Neural crest cell (in vitro differentiated cells): ENCODE results near the gene NUDCD3. TPM values are rescaled to one million over a fixed set of nuclear protein-coding genes. Genes with fewer than 3 reads are reported as not detected.

Experiments
- DNase-seq: peaks from one replicate; pipeline ENCODE4 v3.0.0; 2021; ENCODE audit warnings: low read depth, mixed read lengths, low spot score
- H3K27ac Mint-ChIP-seq: one replicate; pipeline ENCODE4 v1.8.0; 2021; ENCODE audit warnings: mild to moderate bottlenecking, mixed read lengths; ENCODE audit not compliant: unreplicated experiment
- H3K27me3 Mint-ChIP-seq: 2 replicates; pipeline ENCODE4 v1.8.0; 2021; ENCODE audit warnings: low read depth, mild to moderate bottlenecking, mixed read lengths
- H3K36me3 Mint-ChIP-seq: 2 replicates; pipeline ENCODE4 v1.8.0; 2021; ENCODE audit warnings: low read depth, mild to moderate bottlenecking, mixed read lengths
- H3K4me1 Mint-ChIP-seq: 2 replicates; pipeline ENCODE4 v1.8.0; 2021; ENCODE audit warnings: mixed read lengths
- H3K4me3 Mint-ChIP-seq: one replicate; pipeline ENCODE4 v1.8.0; 2021; ENCODE audit warnings: mild to moderate bottlenecking, mixed read lengths
- H3K9me3 Mint-ChIP-seq: 2 replicates; pipeline ENCODE4 v1.8.0; 2021; ENCODE audit warnings: mixed read lengths
- total RNA-seq: library from RNA; stranded (reverse); gene quantifications from 2 replicates; pipeline ENCODE4 v1.2.1, GENCODE V29; 2021
- TF ChIP-seq, protein P1 (sequence below): fragments of 200-600 bp; sonication (generic); conservative IDR thresholded peaks from 2 replicates; pipeline ENCODE4 v1.5.0; 2021; ENCODE audit warnings: antibody characterized with exemption, mild to moderate bottlenecking

NUDCD3 gene
- total RNA-seq, 1 donor from 2014 or later, result 93.2 TPM

DNA sequence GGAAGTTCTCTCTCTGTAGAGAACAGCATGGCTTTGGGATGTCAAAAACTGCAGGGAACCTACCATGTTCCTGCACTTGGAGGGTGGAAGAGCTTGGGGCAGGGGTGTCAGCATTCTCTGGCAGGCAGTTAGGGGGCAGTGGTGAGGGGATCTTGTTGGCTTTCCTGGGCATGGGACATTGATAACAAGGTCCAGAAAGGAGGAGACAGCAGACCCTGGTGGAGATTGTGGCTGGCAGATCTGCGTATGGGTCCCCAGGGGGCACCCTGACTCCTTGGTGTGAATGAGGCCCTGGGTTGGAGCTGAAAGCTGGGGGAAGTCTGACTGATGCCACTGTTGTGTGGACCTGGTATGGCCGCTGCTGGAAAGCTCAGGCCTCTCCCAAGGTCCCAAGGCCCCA lies 142.2 kb downstream of the NUDCD3 start:
- TF ChIP-seq, protein P1, sequence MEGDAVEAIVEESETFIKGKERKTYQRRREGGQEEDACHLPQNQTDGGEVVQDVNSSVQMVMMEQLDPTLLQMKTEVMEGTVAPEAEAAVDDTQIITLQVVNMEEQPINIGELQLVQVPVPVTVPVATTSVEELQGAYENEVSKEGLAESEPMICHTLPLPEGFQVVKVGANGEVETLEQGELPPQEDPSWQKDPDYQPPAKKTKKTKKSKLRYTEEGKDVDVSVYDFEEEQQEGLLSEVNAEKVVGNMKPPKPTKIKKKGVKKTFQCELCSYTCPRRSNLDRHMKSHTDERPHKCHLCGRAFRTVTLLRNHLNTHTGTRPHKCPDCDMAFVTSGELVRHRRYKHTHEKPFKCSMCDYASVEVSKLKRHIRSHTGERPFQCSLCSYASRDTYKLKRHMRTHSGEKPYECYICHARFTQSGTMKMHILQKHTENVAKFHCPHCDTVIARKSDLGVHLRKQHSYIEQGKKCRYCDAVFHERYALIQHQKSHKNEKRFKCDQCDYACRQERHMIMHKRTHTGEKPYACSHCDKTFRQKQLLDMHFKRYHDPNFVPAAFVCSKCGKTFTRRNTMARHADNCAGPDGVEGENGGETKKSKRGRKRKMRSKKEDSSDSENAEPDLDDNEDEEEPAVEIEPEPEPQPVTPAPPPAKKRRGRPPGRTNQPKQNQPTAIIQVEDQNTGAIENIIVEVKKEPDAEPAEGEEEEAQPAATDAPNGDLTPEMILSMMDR, result no peak
- no peaks in the 10 kb centered on the region for H3K36me3 Mint-ChIP-seq
- no peak overlapping the region for H3K4me3 Mint-ChIP-seq
- H3K4me1 Mint-ChIP-seq, result no peaks in the 10 kb centered on the region
- no peak overlapping the region for H3K27ac Mint-ChIP-seq
- H3K9me3 Mint-ChIP-seq, result no peaks in the 10 kb centered on the region
- DNase-seq, result no peak
- peaks cover 22% of the 10 kb centered on the region for H3K27me3 Mint-ChIP-seq

GRCh38 chr7:44347546-44348114 lies 142.8 kb downstream of the NUDCD3 start:
- TF ChIP-seq, protein P1, result no peak
- Mint-ChIP-seq H3K4me1 (no peaks in the 10 kb centered on the region), H3K9me3 (no peaks in the 10 kb centered on the region), H3K27me3 (peaks cover 22% of the 10 kb centered on the region), H3K27ac (no peak overlapping the region), H3K4me3 (no peak overlapping the region), H3K36me3 (no peaks in the 10 kb centered on the region)
- DNase-seq, result no peak

GRCh38 chr7:44346063-44346462 lies 144.4 kb downstream of the NUDCD3 start:
- Mint-ChIP-seq H3K27me3 (peaks cover 18% of the 10 kb centered on the region), H3K4me1 (no peaks in the 10 kb centered on the region)

GRCh38 chr7:44341401-44341800 lies 149.1 kb downstream of the NUDCD3 start:
- no peaks in the 10 kb centered on the region for H3K9me3 Mint-ChIP-seq
- no peak overlapping the region for H3K4me3 Mint-ChIP-seq
- DNase-seq, result no peak
- no peaks in the 10 kb centered on the region for H3K36me3 Mint-ChIP-seq
- H3K4me1 Mint-ChIP-seq, result no peaks in the 10 kb centered on the region
- H3K27me3 Mint-ChIP-seq, result peaks cover 30% of the 10 kb centered on the region
- TF ChIP-seq, protein P1, result no peak
- H3K27ac Mint-ChIP-seq, result no peak overlapping the region

More at GRCh38 chr7:44346063-44346462, 144.4 kb downstream of the NUDCD3 start:
- Mint-ChIP-seq H3K4me3 (no peak overlapping the region), H3K27ac (no peak overlapping the region), H3K9me3 (no peaks in the 10 kb centered on the region), H3K36me3 (no peaks in the 10 kb centered on the region)
- TF ChIP-seq, protein P1, result no peak
- DNase-seq, result no peak

GRCh38 chr7:44338600-44338999 lies 151.9 kb downstream of the NUDCD3 start:
- H3K9me3 Mint-ChIP-seq, result peaks cover 3% of the 10 kb centered on the region
- TF ChIP-seq, protein P1, result no peak
- H3K4me3 Mint-ChIP-seq, result no peak overlapping the region
- peaks cover 21% of the 10 kb centered on the region for H3K27me3 Mint-ChIP-seq
- no peak for DNase-seq
- no peaks in the 10 kb centered on the region for H3K36me3 Mint-ChIP-seq
- no peak overlapping the region for H3K27ac Mint-ChIP-seq
- no peaks in the 10 kb centered on the region for H3K4me1 Mint-ChIP-seq
